Natural killer cell (primary cell): ENCODE results near the gene EFS. TPM values are rescaled to one million over a fixed set of nuclear protein-coding genes. Genes with fewer than 3 reads are reported as not detected.

Experiments used
- ATAC-seq, 3 donors: fragments of 150-1000 bp in 2 of 3; fragments of 200-7000 bp in 1 of 3; cut with Tn5 transposase; 1 replicate in 1 of 3; 2 replicates in 2 of 3; pipeline ENCODE4 v1.10.0; 2021; ENCODE audit warnings: mild to moderate bottlenecking in 2 of 3, moderate library complexity in 2 of 3
- DNase-seq, 2 donors: peaks; one replicate each; pipeline versions ENCODE4 v3.0.0 to v3.0.0-alpha.2; 2013 to 2021; ENCODE audit warnings: mixed read lengths in 1 of 2
- H3K27ac ChIP-seq: one replicate; pipeline ENCODE4 v1.5.1; 2013; ENCODE audit warnings: mild to moderate bottlenecking, low read length
- H3K27me3 ChIP-seq: one replicate; pipeline ENCODE4 v1.6.1; 2013; ENCODE audit warnings: low read length; ENCODE audit not compliant: control insufficient read depth, insufficient read depth
- H3K36me3 ChIP-seq: one replicate; pipeline ENCODE4 v1.6.1; 2013; ENCODE audit warnings: low read length; ENCODE audit not compliant: control insufficient read depth, insufficient read depth
- H3K4me1 ChIP-seq: one replicate; pipeline ENCODE4 v1.6.1; 2013; ENCODE audit warnings: low read length; ENCODE audit not compliant: control insufficient read depth, insufficient read depth
- H3K4me3 ChIP-seq: one replicate; pipeline ENCODE4 v1.5.1; 2013; ENCODE audit warnings: low read length
- H3K9me3 ChIP-seq: one replicate; pipeline ENCODE4 v1.6.1; 2013; ENCODE audit warnings: low read length; ENCODE audit not compliant: control insufficient read depth, insufficient read depth
- H3K27ac Mint-ChIP-seq, 2 donors: one replicate each; pipeline ENCODE4 v1.8.0; 2022; ENCODE audit warnings: mild to moderate bottlenecking in 2 of 2, mixed read lengths in 2 of 2, moderate library complexity in 1 of 2
- H3K27me3 Mint-ChIP-seq, 2 donors: one replicate each; pipeline ENCODE4 v1.8.0; 2022; ENCODE audit warnings: low read depth in 2 of 2, mixed read lengths in 2 of 2
- H3K36me3 Mint-ChIP-seq: one replicate; pipeline ENCODE4 v1.8.0; 2022; ENCODE audit warnings: mixed read lengths
- H3K4me1 Mint-ChIP-seq, 2 donors: one replicate each; pipeline ENCODE4 v1.8.0; 2022; ENCODE audit warnings: mixed read lengths in 2 of 2
- H3K4me3 Mint-ChIP-seq: one replicate; pipeline ENCODE4 v1.8.0; 2022; ENCODE audit warnings: mild to moderate bottlenecking, moderate library complexity, mixed read lengths
- H3K9me3 Mint-ChIP-seq, 2 donors: one replicate each; pipeline ENCODE4 v1.8.0; 2022; ENCODE audit warnings: mixed read lengths in 2 of 2
- CTCF ChIP-seq: fragments of 200-600 bp; IDR thresholded peaks from one replicate; pipeline ENCODE4 v1.8.0; 2022; ENCODE audit warnings: antibody characterized with exemption
- WGBS: methylation state at CpG from one replicate; pipeline ENCODE4 v1.1.7; 2013; ENCODE audit warnings: missing lambda C conversion rate; ENCODE audit not compliant: insufficient coverage; 5-methylcytosine and 5-hydroxymethylcytosine counted together
- intact Hi-C: fragments of 100-400 bp; cut with micrococcal nuclease; formaldehyde crosslinking; loops from one replicate; pipeline ENCODE4 v1.14.2; 2022
- total RNA-seq, 4 donors: library from RNA; stranded (reverse); fragments of 120-200 nt in 1 of 4; gene quantifications; one replicate each; pipeline versions ENCODE4 v1.2.3 to v1.2.4, GENCODE V29; 2013 to 2022

The EFS gene
- total RNA-seq, 3 donors from 2014 or later (not counting 1 experiment from before 2014, with no cell fraction given), result not detected

- H3K4me3 Mint-ChIP-seq, result no peak overlapping the region
- no peaks in the 10 kb centered on the region for H3K4me1 Mint-ChIP-seq
Measured at GRCh38 chr14:23399591-23399990, 34.6 kb upstream of the EFS start.

GRCh38 chr14:23399136-23399535 lies 34.2 kb upstream of the EFS start:
- H3K36me3 ChIP-seq, result no peaks in the 10 kb centered on the region
- peaks cover 0 to 2% of the 10 kb centered on the region in 2 donors for H3K27me3 Mint-ChIP-seq
- intact Hi-C loops, result no loop called here
- H3K4me1 Mint-ChIP-seq, result no peaks in the 10 kb centered on the region
- no peak overlapping the region for H3K27ac Mint-ChIP-seq
- H3K36me3 Mint-ChIP-seq, result no peaks in the 10 kb centered on the region
- H3K27me3 ChIP-seq, result no peaks in the 10 kb centered on the region
- 88% methylated on average over 3 of the region's 3 CpGs for WGBS
- no peak overlapping the region for H3K4me3 ChIP-seq
- H3K27ac ChIP-seq, result no peak overlapping the region
- no peaks in the 10 kb centered on the region for H3K9me3 ChIP-seq
- TF ChIP-seq CTCF, result no peak
- no peaks in the 10 kb centered on the region for H3K4me1 ChIP-seq
- no peak for ATAC-seq
- H3K9me3 Mint-ChIP-seq, result no peaks in the 10 kb centered on the region
- H3K4me3 Mint-ChIP-seq, result no peak overlapping the region
- DNase-seq, result no peak

More at GRCh38 chr14:23399591-23399990, 34.6 kb upstream of the EFS start:
- TF ChIP-seq CTCF, result no peak
- no peaks in the 10 kb centered on the region for H3K36me3 ChIP-seq
- DNase-seq, result no peak
- H3K36me3 Mint-ChIP-seq, result no peaks in the 10 kb centered on the region
- no peaks in the 10 kb centered on the region for H3K9me3 Mint-ChIP-seq
- intact Hi-C loops, result no loop called here
- H3K27me3 ChIP-seq, result no peaks in the 10 kb centered on the region
- no peaks in the 10 kb centered on the region for H3K4me1 ChIP-seq
- H3K27ac ChIP-seq, result no peak overlapping the region
- no peaks in the 10 kb centered on the region for H3K9me3 ChIP-seq
- H3K4me3 ChIP-seq, result no peak overlapping the region
- 97% methylated on average over 4 of the region's 6 CpGs for whole genome bisulfite sequencing
- peaks cover 0 to 2% of the 10 kb centered on the region in 2 donors for H3K27me3 Mint-ChIP-seq
- no peak overlapping the region for H3K27ac Mint-ChIP-seq
- no peak for ATAC-seq

- Histone ChIP-seq H3K4me1 (no peaks in the 10 kb centered on the region), H3K27me3 (no peaks in the 10 kb centered on the region), H3K36me3 (no peaks in the 10 kb centered on the region), H3K27ac (no peak overlapping the region), H3K4me3 (no peak overlapping the region), H3K9me3 (no peaks in the 10 kb centered on the region)
- peaks cover 0 to 2% of the 10 kb centered on the region in 2 donors for H3K27me3 Mint-ChIP-seq
- WGBS, result 77% methylated on average over 4 of the region's 4 CpGs
- H3K27ac Mint-ChIP-seq, result no peak overlapping the region
- ATAC-seq (no peak), DNase-seq (no peak)
- H3K36me3 Mint-ChIP-seq, result no peaks in the 10 kb centered on the region
- H3K9me3 Mint-ChIP-seq, result no peaks in the 10 kb centered on the region
- no peak overlapping the region for H3K4me3 Mint-ChIP-seq
- H3K4me1 Mint-ChIP-seq, result no peaks in the 10 kb centered on the region
- no peak for TF ChIP-seq CTCF
- intact Hi-C loops, result no loop called here
Measured at GRCh38 chr14:23398348-23398747, 33.4 kb upstream of the EFS start.

GRCh38 chr14:23396781-23397407 lies 31.9 kb upstream of the EFS start:
- H3K4me3 ChIP-seq, result no peak overlapping the region
- WGBS, result 92% methylated on average over 10 of the region's 10 CpGs
- Mint-ChIP-seq H3K36me3 (no peaks in the 10 kb centered on the region), H3K4me1 (no peaks in the 10 kb centered on the region), H3K27me3 (peaks cover 0 to 5% of the 10 kb centered on the region in 2 donors), H3K9me3 (no peaks in the 10 kb centered on the region), H3K27ac (no peak overlapping the region), H3K4me3 (no peak overlapping the region)
- TF ChIP-seq CTCF, result no peak
- DNase-seq (no peak), ATAC-seq (no peak)
- no peaks in the 10 kb centered on the region for H3K4me1 ChIP-seq
- H3K9me3 ChIP-seq, result no peaks in the 10 kb centered on the region
- no peaks in the 10 kb centered on the region for H3K36me3 ChIP-seq
- H3K27ac ChIP-seq, result no peak overlapping the region
- no peaks in the 10 kb centered on the region for H3K27me3 ChIP-seq
- intact Hi-C loops, result no loop called here
